ENCODE results near the gene CPB1.
"Not testable (repeated sequence)": the region's sequence is repeated elsewhere in the genome, so short reads cannot be mapped to it uniquely, and the experiment has no call there.

CPB1 gene

DNA sequence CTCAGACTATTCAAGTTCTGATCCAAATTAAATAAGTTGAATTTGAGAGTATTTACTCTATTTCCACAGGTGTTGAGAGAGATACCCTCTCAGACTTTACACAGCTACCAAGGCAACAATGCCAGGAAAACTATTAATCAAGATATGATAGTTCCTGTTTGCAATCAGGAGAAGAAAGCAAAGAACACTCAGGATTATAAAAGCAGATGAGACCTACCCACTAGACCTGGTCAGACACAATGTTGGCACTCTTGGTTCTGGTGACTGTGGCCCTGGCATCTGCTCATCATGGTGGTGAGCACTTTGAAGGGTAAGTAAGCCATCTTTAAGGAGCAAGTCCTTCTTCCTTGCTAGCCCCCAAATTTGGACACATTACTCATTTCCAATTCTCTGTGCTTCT is at the start of gene CPB1:
TSS of gene CPB1 (plus strand) at position 227 of the 400 bp plus-strand sequence. CDS start at position 240, 13 bp downstream.
- TF ChIP-seq, protein P1, sequence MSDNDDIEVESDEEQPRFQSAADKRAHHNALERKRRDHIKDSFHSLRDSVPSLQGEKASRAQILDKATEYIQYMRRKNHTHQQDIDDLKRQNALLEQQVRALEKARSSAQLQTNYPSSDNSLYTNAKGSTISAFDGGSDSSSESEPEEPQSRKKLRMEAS (IDR thresholded peaks at IDR 0.05; ENCODE audit: low read depth, low read length), result no peak
- TF ChIP-seq, protein P2, sequence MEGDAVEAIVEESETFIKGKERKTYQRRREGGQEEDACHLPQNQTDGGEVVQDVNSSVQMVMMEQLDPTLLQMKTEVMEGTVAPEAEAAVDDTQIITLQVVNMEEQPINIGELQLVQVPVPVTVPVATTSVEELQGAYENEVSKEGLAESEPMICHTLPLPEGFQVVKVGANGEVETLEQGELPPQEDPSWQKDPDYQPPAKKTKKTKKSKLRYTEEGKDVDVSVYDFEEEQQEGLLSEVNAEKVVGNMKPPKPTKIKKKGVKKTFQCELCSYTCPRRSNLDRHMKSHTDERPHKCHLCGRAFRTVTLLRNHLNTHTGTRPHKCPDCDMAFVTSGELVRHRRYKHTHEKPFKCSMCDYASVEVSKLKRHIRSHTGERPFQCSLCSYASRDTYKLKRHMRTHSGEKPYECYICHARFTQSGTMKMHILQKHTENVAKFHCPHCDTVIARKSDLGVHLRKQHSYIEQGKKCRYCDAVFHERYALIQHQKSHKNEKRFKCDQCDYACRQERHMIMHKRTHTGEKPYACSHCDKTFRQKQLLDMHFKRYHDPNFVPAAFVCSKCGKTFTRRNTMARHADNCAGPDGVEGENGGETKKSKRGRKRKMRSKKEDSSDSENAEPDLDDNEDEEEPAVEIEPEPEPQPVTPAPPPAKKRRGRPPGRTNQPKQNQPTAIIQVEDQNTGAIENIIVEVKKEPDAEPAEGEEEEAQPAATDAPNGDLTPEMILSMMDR (IDR thresholded peaks at IDR 0.05; ENCODE audit: low read depth, low read length), result no peak
- H3K4me3 ChIP-seq (ENCODE audit: low read depth, low read length), result no peak within 1 kb of the TSS
- no peak for DNase-seq (ENCODE audit: low read depth)

DNA sequence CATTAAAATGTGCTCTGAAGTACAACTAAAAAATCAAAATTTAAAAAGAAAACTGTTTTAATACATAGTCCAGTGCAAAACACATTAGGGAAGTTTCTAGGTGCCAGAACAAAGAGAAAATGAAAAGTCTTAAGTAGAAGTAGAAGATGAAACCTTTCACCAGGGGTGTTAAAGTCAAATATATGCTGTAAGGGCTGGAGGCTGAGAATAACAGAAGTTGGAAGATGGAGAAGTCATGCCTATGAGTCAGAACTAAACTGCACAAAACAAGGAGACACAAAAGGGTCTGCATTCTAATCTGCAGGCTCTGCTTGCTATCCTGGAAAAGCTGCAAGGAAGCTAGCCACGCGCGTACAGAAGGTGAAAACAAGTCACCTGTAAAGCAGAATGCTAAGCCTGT is 48.7 kb upstream of the CPB1 start:
- no peak overlapping the region for H3K4me3 ChIP-seq (ENCODE audit: low read depth, low read length)
- DNase-seq (ENCODE audit: low read depth), result no peak
- TF ChIP-seq, protein P2 (IDR thresholded peaks at IDR 0.05; ENCODE audit: low read depth, low read length), result no peak
- TF ChIP-seq, protein P1 (IDR thresholded peaks at IDR 0.05; ENCODE audit: low read depth, low read length), result no peak
- TF ChIP-seq POLR2A (IDR thresholded peaks at IDR 0.05; ENCODE audit: extremely low read depth, insufficient read length) (no peak), MYC (IDR thresholded peaks at IDR 0.05; ENCODE audit: low read depth, low read length) (no peak)

DNA sequence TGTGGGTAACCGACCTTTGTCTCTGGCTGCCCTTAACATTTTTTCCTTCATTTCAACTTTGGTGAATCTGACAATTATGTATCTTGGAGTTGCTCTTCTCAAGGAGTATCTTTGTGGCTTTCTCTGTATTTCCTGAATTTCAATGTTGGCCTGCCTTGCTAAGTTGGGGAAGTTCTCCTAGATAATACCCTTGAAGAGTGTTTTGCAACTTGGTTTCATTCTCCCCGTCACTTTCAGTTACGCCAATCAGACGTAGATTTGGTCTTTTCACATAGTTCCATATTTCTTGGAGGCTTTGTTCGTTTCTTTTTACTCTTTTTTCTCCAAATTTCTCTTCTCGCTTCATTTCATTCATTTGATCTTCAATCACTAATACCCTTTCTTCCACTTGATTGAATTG is 42.6 kb upstream of the CPB1 start:
- peak; percentile 18 for DNase-seq (ENCODE audit: low read depth)
- not testable (repeated sequence) for H3K4me3 ChIP-seq (ENCODE audit: low read depth, low read length)

DNA sequence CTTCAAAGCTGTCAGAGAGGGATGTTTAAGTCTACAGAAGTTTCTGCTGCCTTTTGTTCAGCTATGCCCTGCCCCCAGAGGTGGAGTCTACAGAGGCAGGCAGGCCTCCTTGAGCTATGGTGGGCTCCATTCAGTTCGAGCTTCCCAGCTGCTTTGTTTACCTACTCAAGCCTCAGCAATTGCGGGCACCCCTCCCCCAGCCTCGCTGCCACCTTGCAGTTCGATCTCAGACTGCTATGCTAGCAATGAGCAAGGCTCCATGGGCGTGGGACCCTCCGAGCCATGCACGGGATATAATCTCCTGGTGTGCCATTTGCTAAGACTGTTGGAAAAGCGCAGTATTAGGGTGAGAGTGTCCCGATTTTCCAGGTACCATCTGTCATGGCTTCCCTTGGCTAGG is 41.5 kb upstream of the CPB1 start:
- H3K4me3 ChIP-seq (ENCODE audit: low read depth, low read length); DNase-seq (ENCODE audit: low read depth): not testable (repeated sequence)

DNA sequence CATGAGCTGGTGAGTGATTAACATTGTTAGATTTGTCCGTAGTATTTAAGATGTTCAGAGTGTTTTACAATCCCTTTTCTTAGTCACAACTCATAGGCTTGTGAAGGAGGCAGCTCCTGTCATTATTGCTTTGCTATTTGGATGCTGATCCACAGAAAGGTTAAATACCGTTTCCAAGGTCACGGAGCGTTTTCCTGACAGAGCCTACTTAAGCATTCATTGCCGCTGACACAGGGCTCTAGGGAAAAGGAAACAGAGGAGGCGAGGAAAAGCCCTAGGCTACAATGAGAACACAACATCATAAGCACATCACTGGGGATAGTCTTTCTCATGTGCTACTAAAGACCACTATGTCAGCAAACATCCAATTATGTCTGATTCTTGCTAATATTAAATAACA is 38.5 kb upstream of the CPB1 start:
- no peak for TF ChIP-seq MYC (IDR thresholded peaks at IDR 0.05; ENCODE audit: low read depth, low read length)
- TF ChIP-seq, protein P1 (IDR thresholded peaks at IDR 0.05; ENCODE audit: low read depth, low read length), result no peak
- TF ChIP-seq, protein P2 (IDR thresholded peaks at IDR 0.05; ENCODE audit: low read depth, low read length), result no peak
- TF ChIP-seq POLR2A (IDR thresholded peaks at IDR 0.05; ENCODE audit: extremely low read depth, insufficient read length), result no peak
- DNase-seq (ENCODE audit: low read depth), result no peak
- H3K4me3 ChIP-seq (ENCODE audit: low read depth, low read length), result no peak overlapping the region

DNA sequence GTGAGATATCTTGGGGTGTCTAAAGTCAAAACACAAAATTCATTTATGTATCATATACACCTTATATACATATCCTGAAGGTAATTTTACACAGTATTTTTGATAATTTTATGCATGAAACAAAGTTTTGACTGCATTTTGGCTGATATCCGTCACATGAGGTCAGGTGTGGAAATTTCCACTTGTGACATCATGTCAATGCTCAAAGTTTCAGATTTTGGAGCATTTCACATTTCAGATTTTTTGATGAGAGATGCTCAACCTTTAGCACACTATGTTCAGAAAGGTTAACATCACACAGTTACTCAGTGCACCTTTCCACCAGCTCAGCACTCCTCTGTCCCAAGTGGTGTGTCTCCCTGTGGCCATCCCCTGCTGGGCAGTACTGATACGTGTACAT is 37.7 kb upstream of the CPB1 start:
- no peak overlapping the region for H3K4me3 ChIP-seq (ENCODE audit: low read depth, low read length)
- TF ChIP-seq, protein P2 (IDR thresholded peaks at IDR 0.05; ENCODE audit: low read depth, low read length), result no peak
- no peak for DNase-seq (ENCODE audit: low read depth)

DNA sequence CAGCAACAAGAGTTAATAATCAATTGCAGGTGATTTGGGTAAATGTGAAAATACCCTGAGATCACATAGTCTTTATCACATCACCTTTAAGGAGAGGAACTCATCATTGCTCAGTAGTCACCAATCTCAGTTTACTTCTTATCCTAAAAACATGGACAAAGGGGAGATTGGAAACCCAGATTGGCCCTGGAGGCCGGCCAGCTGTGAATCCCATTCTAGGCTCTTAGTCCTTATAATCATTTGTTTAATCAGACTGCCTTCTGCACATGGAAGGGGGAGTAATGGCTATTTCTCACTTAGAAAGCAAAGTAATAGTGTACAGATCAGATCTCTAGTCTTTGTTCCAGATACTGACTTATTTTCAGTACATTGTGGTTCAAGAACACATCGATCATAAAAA is 37.2 kb upstream of the CPB1 start:
- TF ChIP-seq, protein P2 (IDR thresholded peaks at IDR 0.05; ENCODE audit: low read depth, low read length), result no peak
- TF ChIP-seq MYC (IDR thresholded peaks at IDR 0.05; ENCODE audit: low read depth, low read length), result no peak
- DNase-seq (ENCODE audit: low read depth), result no peak
- no peak overlapping the region for H3K4me3 ChIP-seq (ENCODE audit: low read depth, low read length)
